Sigmoid colon (tissue), 4 donors: ENCODE results near the gene IRX2.

Source experiments
- EP300 ChIP-seq, 4 donors: sonication (generic); formaldehyde crosslinking; IDR thresholded peaks; one replicate each; pipeline ENCODE4 v1.6.1; 2017; ENCODE audit warnings: antibody characterized with exemption in 4 of 4
- POLR2A ChIP-seq, 2 donors: fragments of 450-650 bp; IDR thresholded peaks; one replicate each; pipeline ENCODE4 v1.6.1; 2016; ENCODE audit warnings: antibody characterized with exemption in 2 of 2, mild to moderate bottlenecking in 2 of 2, moderate library complexity in 2 of 2
- POLR2AphosphoS5 ChIP-seq, 4 donors: sonication (generic); formaldehyde crosslinking; IDR thresholded peaks; one replicate each; pipeline ENCODE4 v1.6.1; 2017; ENCODE audit warnings: antibody characterized with exemption in 4 of 4
- TF ChIP-seq, protein P1 (sequence below), 4 experiments: fragments of 450-650 bp in 3 of 4; fragments of 200-600 bp in 1 of 4; IDR thresholded peaks; one replicate each; pipeline ENCODE4 v1.5.1; 2016 to 2019; ENCODE audit warnings: antibody characterized with exemption in 4 of 4, mild to moderate bottlenecking in 3 of 4, moderate library complexity in 2 of 4

GRCh38 chr5:2732850-2733249 lies 18.6 kb downstream of the IRX2 start:
- TF ChIP-seq EP300 (IDR thresholded peaks at IDR 0.05) (no peak), POLR2A (IDR thresholded peaks at IDR 0.05) (no peak), POLR2AphosphoS5 (IDR thresholded peaks at IDR 0.05) (no peak)
- TF ChIP-seq, protein P1, sequence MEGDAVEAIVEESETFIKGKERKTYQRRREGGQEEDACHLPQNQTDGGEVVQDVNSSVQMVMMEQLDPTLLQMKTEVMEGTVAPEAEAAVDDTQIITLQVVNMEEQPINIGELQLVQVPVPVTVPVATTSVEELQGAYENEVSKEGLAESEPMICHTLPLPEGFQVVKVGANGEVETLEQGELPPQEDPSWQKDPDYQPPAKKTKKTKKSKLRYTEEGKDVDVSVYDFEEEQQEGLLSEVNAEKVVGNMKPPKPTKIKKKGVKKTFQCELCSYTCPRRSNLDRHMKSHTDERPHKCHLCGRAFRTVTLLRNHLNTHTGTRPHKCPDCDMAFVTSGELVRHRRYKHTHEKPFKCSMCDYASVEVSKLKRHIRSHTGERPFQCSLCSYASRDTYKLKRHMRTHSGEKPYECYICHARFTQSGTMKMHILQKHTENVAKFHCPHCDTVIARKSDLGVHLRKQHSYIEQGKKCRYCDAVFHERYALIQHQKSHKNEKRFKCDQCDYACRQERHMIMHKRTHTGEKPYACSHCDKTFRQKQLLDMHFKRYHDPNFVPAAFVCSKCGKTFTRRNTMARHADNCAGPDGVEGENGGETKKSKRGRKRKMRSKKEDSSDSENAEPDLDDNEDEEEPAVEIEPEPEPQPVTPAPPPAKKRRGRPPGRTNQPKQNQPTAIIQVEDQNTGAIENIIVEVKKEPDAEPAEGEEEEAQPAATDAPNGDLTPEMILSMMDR (IDR thresholded peaks at IDR 0.05) = no peak
